ENCODE data around the gene DPP3. TPM values are rescaled to one million over a fixed set of nuclear protein-coding genes. Genes with fewer than 3 reads are reported as not detected.

The DPP3 gene
- total RNA-seq, 1 experiment from 2014 or later = 93.3 TPM

DNA sequence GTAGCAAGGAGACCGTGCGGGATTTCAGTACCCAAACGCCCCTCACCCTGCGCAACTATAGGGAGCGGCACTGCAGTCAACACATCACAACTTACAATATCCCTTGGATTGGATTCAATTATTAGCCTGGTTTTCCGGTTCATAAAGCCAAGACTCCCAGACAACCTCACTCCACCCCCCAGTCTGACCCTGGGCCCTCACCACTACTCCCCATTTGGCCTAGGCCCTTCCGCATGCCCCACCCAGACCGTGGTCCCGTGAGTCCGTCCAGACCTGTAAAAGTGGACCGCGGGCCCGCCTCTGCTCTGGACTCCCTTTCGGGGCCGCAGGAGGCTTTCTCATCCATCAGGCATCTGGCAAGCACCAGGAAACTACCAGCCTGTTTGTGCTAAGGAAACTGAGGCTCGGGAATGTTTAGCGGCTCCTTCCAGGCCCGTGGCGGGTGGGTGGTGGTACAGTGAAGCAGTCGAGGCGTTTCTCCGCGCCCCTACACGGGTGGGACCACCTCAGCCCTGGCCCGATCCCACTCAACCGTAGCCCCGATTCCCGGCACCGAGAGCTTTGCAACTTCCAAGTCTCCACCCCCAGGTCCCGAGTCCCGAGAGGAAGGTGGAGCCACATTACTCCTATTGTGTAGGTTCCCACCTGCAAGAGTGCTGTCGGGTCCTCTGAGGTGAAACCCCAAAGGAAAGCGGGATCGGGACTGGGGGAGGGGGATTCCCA, 679 bp upstream of the DPP3 start:
- ChIA-PET CTCF (interaction anchor here (0.7 to 1.5 kb wide), 10 partner anchors 13 to 199 kb away, joined by 3 to 12 read pairs (median 3); partner anchors contain the start of genes MRPL11 and PELI3), POLR2A (ENCODE audit: low non-redundant PET) (interaction anchor here (0.7 kb wide), 2 partner anchors 13 to 646 kb away, joined by 3 to 4 read pairs; partner anchors contain the start of gene PELI3)
- no peaks in the 10 kb centered on the region for H3K27me3 ChIP-seq (replicated peaks; ENCODE audit: insufficient read depth, low read depth, low read length, poor library complexity)
- H3K4me1 ChIP-seq (ENCODE audit: insufficient read depth, low read length, poor library complexity, severe bottlenecking) = no peaks in the 10 kb centered on the region
- intact Hi-C loops (cut with micrococcal nuclease; ENCODE audit: unreplicated experiment) = loop anchor here (1.0 kb wide), 1 partner anchor 71 kb away; no protein-coding TSS in a partner anchor
- peak overlapping the region; percentile 87 for H3K4me3 ChIP-seq (ENCODE audit: low read depth, low read length, poor library complexity, severe bottlenecking)
- no peak for DNase-seq (ENCODE audit: low spot score)
- peaks cover 4% of the 10 kb centered on the region for H3K36me3 ChIP-seq (ENCODE audit: insufficient read depth, low read length, poor library complexity, severe bottlenecking)
- BruUV-seq (replicated peaks) = TSS peak; percentile 78
- TF ChIP-seq, protein P1, sequence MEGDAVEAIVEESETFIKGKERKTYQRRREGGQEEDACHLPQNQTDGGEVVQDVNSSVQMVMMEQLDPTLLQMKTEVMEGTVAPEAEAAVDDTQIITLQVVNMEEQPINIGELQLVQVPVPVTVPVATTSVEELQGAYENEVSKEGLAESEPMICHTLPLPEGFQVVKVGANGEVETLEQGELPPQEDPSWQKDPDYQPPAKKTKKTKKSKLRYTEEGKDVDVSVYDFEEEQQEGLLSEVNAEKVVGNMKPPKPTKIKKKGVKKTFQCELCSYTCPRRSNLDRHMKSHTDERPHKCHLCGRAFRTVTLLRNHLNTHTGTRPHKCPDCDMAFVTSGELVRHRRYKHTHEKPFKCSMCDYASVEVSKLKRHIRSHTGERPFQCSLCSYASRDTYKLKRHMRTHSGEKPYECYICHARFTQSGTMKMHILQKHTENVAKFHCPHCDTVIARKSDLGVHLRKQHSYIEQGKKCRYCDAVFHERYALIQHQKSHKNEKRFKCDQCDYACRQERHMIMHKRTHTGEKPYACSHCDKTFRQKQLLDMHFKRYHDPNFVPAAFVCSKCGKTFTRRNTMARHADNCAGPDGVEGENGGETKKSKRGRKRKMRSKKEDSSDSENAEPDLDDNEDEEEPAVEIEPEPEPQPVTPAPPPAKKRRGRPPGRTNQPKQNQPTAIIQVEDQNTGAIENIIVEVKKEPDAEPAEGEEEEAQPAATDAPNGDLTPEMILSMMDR (conservative IDR thresholded peaks at IDR 0.05; ENCODE audit: low read depth, low read length) = no peak
- TF ChIP-seq EZH2 (IDR thresholded peaks at IDR 0.05; ENCODE audit: borderline replicate concordance, low read depth, low read length, poor library complexity, severe bottlenecking) = no peak
- no peaks in the 10 kb centered on the region for H3K9me3 ChIP-seq (ENCODE audit: low read depth, low read length, poor library complexity, severe bottlenecking)
- peak overlapping the region; percentile 91 for H3K27ac ChIP-seq (ENCODE audit: low read depth, low read length, poor library complexity, severe bottlenecking)

DNA sequence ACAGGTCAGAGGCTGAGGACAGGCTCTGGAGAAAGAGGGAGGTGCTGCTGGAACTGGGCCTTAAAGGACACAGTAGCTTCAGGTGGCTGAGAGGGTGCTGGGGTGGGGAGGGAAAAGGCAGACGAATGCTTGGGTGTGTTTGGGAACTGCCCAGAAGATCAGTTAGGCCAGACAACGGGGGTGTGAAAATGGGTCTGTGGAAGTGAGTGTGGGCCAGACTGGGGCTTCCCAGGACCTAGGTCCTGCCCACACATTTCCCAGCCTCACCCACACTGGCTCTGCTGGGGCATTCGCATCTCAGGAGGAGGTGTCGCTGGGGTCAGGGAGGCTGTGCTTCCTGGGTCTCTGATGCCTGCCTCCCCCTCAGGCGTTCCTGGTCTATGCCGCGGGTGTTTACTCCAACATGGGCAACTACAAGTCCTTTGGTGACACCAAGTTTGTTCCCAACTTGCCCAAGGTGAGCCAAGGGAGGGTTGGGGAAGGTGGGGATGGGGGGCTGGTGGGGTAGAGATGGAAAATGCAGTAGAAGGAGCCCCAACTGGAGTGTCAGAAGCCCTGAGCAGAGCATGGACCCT, 4.7 kb downstream of the DPP3 start:
- POLR2A ChIA-PET (ENCODE audit: low non-redundant PET) = no interaction called here
- CTCF ChIA-PET = no interaction called here

DNA sequence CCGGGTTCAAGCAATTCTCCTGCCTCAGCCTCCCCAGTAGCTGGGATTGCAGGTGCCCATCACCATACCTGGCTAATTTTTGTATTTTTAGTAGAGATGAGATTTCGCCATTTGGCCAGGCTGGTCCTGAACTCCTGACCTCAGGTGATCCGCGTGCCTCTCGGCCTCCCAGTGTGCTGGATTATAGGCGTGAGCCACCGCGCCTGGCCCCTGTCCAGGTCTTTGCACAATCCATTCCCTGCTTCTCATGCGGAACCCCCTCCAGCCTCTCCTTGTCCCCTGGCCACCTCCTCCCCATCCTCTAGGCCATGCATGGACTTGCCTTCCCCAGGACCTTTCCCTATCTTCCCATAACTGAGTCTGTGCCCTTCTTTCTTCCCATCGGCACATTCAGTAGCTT, 8.7 kb downstream of the DPP3 start:
- Histone ChIP-seq H3K4me3 (ENCODE audit: low read depth, low read length, poor library complexity, severe bottlenecking) (no peak overlapping the region), H3K36me3 (ENCODE audit: insufficient read depth, low read length, poor library complexity, severe bottlenecking) (peaks cover 9% of the 10 kb centered on the region), H3K27ac (ENCODE audit: low read depth, low read length, poor library complexity, severe bottlenecking) (no peak overlapping the region), H3K4me1 (ENCODE audit: insufficient read depth, low read length, poor library complexity, severe bottlenecking) (no peaks in the 10 kb centered on the region), H3K9me3 (ENCODE audit: low read depth, low read length, poor library complexity, severe bottlenecking) (no peaks in the 10 kb centered on the region), H3K27me3 (replicated peaks; ENCODE audit: insufficient read depth, low read depth, low read length, poor library complexity) (no peaks in the 10 kb centered on the region)
- BruUV-seq (replicated peaks) = no TSS peak
- TF ChIP-seq, protein P1 (conservative IDR thresholded peaks at IDR 0.05; ENCODE audit: low read depth, low read length) = no peak
- no peak for TF ChIP-seq EZH2 (IDR thresholded peaks at IDR 0.05; ENCODE audit: borderline replicate concordance, low read depth, low read length, poor library complexity, severe bottlenecking)
- ChIA-PET POLR2A (ENCODE audit: low non-redundant PET) (no interaction called here), CTCF (no interaction called here)
- intact Hi-C loops (cut with micrococcal nuclease; ENCODE audit: unreplicated experiment) = no loop called here
- DNase-seq (ENCODE audit: low spot score) = no peak

More for the DNA sequence above, 4.7 kb downstream of the DPP3 start:
- Histone ChIP-seq H3K27ac (ENCODE audit: low read depth, low read length, poor library complexity, severe bottlenecking) (no peak overlapping the region), H3K4me3 (ENCODE audit: low read depth, low read length, poor library complexity, severe bottlenecking) (no peak overlapping the region), H3K36me3 (ENCODE audit: insufficient read depth, low read length, poor library complexity, severe bottlenecking) (peaks cover 3% of the 10 kb centered on the region), H3K27me3 (replicated peaks; ENCODE audit: insufficient read depth, low read depth, low read length, poor library complexity) (no peaks in the 10 kb centered on the region), H3K9me3 (ENCODE audit: low read depth, low read length, poor library complexity, severe bottlenecking) (no peaks in the 10 kb centered on the region), H3K4me1 (ENCODE audit: insufficient read depth, low read length, poor library complexity, severe bottlenecking) (no peaks in the 10 kb centered on the region)
- no peak for DNase-seq (ENCODE audit: low spot score)
- intact Hi-C loops (cut with micrococcal nuclease; ENCODE audit: unreplicated experiment) = no loop called here
- no TSS peak for BruUV-seq (replicated peaks)
- TF ChIP-seq, protein P1 (conservative IDR thresholded peaks at IDR 0.05; ENCODE audit: low read depth, low read length) = no peak
- no peak for TF ChIP-seq EZH2 (IDR thresholded peaks at IDR 0.05; ENCODE audit: borderline replicate concordance, low read depth, low read length, poor library complexity, severe bottlenecking)
